GM21447 (cell line): ENCODE data around the gene IKBKG.
"Not testable (repeated sequence)": the region's sequence is repeated elsewhere in the genome, so short reads cannot be mapped to it uniquely, and the experiment has no call there.

Experiments used
- ATAC-seq: cut with Tn5 transposase; IDR thresholded peaks from one replicate; pipeline ENCODE4 v1.9.1; 2021; ENCODE audit not compliant: unreplicated experiment

IKBKG gene

GRCh38 chrX:154602766-154603437, 55.5 kb downstream of the IKBKG start:
- no peak for ATAC-seq

- ATAC-seq, result no peak
Observed at GRCh38 chrX:154603438-154604430, 56.3 kb downstream of the IKBKG start.

- ATAC-seq, result no peak
Observed at GRCh38 chrX:154605566-154605965, 58.1 kb downstream of the IKBKG start.

- ATAC-seq, result no peak
Observed at GRCh38 chrX:154607370-154607769, 60.0 kb downstream of the IKBKG start.

GRCh38 chrX:154607976-154608375, 60.6 kb downstream of the IKBKG start:
- ATAC-seq, result not testable (repeated sequence)

GRCh38 chrX:154608823-154609222, 61.4 kb downstream of the IKBKG start:
- ATAC-seq, result not testable (repeated sequence)

- ATAC-seq, result not testable (repeated sequence)
Observed at GRCh38 chrX:154611146-154611545, 63.7 kb downstream of the IKBKG start.

- ATAC-seq, result not testable (repeated sequence)
Observed at GRCh38 chrX:154613586-154613985, 66.2 kb downstream of the IKBKG start.
